ENCODE measurements around the gene NSDHL.
"Not testable (repeated sequence)": the region's sequence is repeated elsewhere in the genome, so short reads cannot be mapped to it uniquely, and the experiment has no call there.

NSDHL gene

DNA sequence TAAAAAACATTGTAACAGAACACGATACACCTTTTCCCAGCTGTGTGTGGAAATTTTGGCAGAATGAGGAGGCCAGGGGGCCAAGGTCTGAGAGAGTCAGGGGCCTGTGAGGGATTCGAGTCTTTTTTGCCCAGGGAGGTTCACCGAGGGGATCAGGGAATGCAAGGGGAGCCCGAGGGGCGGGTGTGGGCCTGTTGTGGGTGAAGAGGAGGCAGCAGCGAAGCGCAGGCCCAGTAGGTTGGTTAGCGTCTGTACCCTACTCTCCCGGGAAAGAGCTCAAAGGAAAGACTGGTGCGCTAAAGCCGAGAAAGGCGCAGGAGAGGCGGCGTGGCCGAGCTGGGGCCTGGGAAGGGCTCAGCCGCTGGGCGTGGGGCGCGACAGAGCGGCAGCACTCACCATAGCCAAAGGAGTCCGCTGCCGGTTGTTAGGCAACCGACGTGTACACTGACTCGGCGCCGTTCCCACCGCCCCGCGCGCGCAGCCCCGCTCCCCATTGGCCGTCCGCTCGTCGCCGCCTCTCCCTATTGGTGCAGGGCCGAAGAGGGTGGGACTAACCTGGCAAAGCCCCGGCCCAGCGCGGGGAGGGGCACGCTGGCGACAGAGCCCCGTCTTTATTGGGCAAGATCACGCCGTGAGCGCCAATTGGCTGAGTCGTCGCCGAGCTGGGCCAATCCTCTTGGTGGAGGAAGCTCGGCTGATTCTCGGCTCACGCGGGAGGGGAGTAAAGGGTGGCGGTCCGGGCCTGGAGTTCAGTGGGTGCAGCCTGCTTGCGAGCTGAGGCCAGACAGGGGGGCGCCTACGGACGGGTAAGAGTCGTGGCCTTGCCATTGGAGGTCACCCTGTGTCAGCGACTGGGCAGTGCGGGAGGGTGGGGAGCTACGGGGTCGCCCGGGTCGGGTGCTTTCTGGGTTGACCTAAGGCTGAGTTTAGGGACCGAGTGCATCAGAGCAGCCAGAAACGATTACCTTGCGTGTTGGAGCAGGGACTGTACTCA is at the start of gene NSDHL, which contains the start of gene CETN2:
Gene NSDHL (plus strand): TSS at position 752 of the 994 bp plus-strand sequence. CDS start 15,262 bp downstream, outside the sequence.
Gene CETN2 (minus strand): TSS at position 446 of the 994 bp plus-strand sequence. CDS start 47 bp downstream, at position 399.
- H3K27me3 ChIP-seq: peaks cover 60 to 93% (median 86%) of the 10 kb centered on the region in 11 experiments
- 0 out of 22 replicates have a peak, but pooled peaks cover 0 to 6% (median 0%) of the 10 kb centered on the region in 11 experiments for H3K9me3 ChIP-seq (replicated peaks in 1 of 11)
- H3K27ac ChIP-seq: peak within 1 kb of the TSS; percentile 53 to 82 (median 76); a peak in 21 of 22 replicates
- TF ChIP-seq Cebpa-rat (IDR thresholded peaks at IDR 0.05): peak in 2 of 11 experiments; percentile 7 to 12; a peak in 1 of 22 replicates
- H3K9ac ChIP-seq: peak within 1 kb of the TSS; percentile 77 to 88 (median 86)
- H3K4me2 ChIP-seq: peak within 1 kb of the TSS; percentile 75 to 90 (median 84)
- H3K4me3 ChIP-seq: peak within 1 kb of the TSS; percentile 66 to 82 (median 72)
- peaks cover 0 to 37% (median 6%) of the 10 kb centered on the region in 11 experiments; a peak in 12 of 22 replicates for H4K20me1 ChIP-seq
- H3K4me1 ChIP-seq: peaks cover 13 to 20% (median 17%) of the 10 kb centered on the region in 10 experiments; a peak in 17 of 20 replicates
- H3K36me3 ChIP-seq: peaks cover 0 to 22% (median 5%) of the 10 kb centered on the region in 11 experiments; a peak in 6 of 22 replicates

DNA sequence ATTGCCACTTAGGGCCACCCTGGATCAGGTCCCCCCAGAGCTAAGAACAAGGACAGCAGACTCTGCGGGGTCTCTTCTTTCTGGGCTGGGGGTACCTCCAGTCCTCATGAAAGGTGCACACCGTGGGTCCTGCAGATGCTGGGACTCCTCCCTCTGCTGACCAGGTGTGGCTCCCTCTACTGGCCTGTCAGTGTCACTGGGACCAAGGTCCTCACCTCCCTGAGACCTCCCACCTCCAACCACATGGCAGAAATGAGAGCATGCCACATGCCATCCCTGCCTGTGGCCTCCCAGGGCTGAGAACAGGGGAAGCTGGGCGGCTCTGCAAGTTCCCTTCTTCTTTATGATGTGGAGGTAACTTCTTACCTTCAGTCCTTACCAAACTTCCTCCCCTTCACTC is 43.8 kb upstream of the NSDHL start:
- not testable (repeated sequence) for H3K4me2 ChIP-seq; H3K27ac ChIP-seq; H3K4me1 ChIP-seq; H3K4me3 ChIP-seq; H4K20me1 ChIP-seq; H3K36me3 ChIP-seq; H3K9me3 ChIP-seq (replicated peaks in 1 of 11); H3K9ac ChIP-seq
- H3K27me3 ChIP-seq: peaks cover 18 to 22% (median 19%) of the 10 kb centered on the region in 11 experiments

DNA sequence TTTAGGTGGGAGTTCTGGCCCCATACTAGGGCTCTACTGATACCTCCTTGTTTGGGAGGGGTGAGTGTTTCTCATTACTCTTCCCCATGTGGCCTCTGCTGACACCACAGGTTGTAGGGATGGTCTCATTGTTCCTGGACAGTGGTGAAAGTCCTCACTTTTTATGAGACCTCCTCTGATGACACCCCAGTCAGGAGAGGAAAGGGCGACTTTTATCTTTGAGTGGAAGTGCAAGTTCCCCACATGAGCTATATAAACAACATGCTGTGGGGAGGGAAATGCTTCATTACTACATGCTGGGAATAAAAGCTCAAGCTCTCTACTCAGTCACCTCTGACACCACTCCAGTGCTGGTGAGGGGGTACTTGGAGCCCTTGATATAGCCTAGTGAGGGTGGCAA is 31.9 kb upstream of the NSDHL start:
- Histone ChIP-seq H3K27ac (no peak overlapping the region), H3K27me3 (peaks cover 89 to 100% (median 94%) of the 10 kb centered on the region in 11 experiments), H3K4me3 (no peak overlapping the region), H3K4me1 (no peaks in the 10 kb centered on the region), H3K4me2 (no peak overlapping the region), H4K20me1 (0 out of 22 replicates have a peak, but pooled peaks cover 0 to 3% (median 0%) of the 10 kb centered on the region in 11 experiments), H3K9me3 (replicated peaks in 1 of 11) (peaks cover 0 to 4% (median 0%) of the 10 kb centered on the region in 11 experiments; a peak in 2 of 22 replicates), H3K36me3 (no peaks in the 10 kb centered on the region), H3K9ac (no peak overlapping the region)
- no peak for TF ChIP-seq Cebpa-rat (IDR thresholded peaks at IDR 0.05)

DNA sequence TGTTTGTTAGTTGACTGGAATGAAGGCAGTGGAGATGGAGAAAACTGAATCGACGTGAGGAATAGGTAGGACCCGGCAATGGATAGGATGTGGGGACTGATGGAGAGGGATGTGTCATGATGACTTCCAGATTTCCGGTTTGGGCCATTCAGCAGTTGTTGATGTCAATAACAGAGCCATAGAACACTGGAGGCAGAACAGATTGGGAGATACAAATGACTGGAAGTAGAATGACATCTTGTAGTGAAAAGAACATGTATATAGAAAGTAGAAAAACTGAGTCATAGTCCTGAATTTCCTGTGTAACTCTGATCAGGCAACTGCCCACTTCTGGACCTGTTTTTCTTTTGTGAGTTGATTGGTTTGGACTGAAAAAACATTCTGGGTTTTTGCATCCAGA is 24.8 kb upstream of the NSDHL start:
- Histone ChIP-seq H4K20me1 (peaks cover 0 to 6% (median 0%) of the 10 kb centered on the region in 11 experiments; a peak in 3 of 22 replicates), H3K27ac (no peak overlapping the region), H3K4me3 (no peak overlapping the region), H3K27me3 (peaks cover 85 to 100% (median 95%) of the 10 kb centered on the region in 11 experiments), H3K36me3 (no peaks in the 10 kb centered on the region), H3K4me2 (no peak overlapping the region), H3K4me1 (peaks cover 0 to 4% (median 0%) of the 10 kb centered on the region in 10 experiments; a peak in 1 of 20 replicates), H3K9me3 (replicated peaks in 1 of 11) (no peaks in the 10 kb centered on the region; a peak in 1 of 22 replicates), H3K9ac (no peak overlapping the region)
- no peak for TF ChIP-seq Cebpa-rat (IDR thresholded peaks at IDR 0.05)

DNA sequence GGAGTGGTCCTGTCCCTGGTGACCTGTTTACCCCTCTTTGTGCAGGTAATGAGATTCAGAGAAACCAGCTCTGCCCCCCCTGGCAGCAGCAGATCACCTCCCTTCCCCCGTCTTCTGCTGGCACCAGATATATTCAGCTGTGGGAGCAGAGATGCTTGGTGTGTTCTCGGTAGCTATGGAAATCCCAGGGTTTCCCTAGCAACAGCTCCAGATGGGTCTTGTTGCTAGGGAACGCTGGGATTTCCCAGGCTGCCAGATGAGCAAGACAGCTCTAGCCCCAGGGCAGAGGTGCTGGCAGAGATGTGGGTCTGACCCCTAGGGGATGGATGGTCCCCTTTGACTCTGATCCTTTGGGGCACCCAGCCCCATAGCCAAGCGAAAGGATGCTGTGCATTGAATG is 20.5 kb upstream of the NSDHL start:
- Histone ChIP-seq H3K9me3 (replicated peaks in 1 of 11) (no peaks in the 10 kb centered on the region; a peak in 1 of 22 replicates), H3K27me3 (peaks cover 94 to 100% (median 99%) of the 10 kb centered on the region in 11 experiments), H3K9ac (no peak overlapping the region), H3K4me3 (no peak overlapping the region), H3K36me3 (no peaks in the 10 kb centered on the region), H3K4me2 (no peak overlapping the region), H4K20me1 (peaks cover 0 to 14% (median 0%) of the 10 kb centered on the region in 11 experiments; a peak in 3 of 22 replicates), H3K27ac (no peak overlapping the region), H3K4me1 (no peaks in the 10 kb centered on the region)
- no peak for TF ChIP-seq Cebpa-rat (IDR thresholded peaks at IDR 0.05)

DNA sequence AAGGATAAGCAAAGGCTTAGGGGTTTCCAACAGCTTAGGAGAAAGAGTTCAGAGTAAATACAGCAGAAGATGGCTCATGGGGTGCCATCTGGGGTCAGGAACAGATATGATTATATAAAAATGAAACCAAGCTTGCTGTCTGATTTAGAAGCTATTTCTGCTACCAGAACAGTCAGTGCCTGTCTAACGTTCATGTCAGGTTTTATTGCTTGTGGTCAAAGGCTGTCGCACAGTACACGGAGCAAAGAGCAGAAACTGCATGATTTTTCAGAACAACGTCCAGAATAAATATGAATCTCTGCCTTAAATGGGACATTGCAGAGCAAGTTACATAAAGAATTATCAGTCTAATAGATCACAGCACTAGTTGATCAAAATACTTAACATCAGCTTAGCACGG is 17.7 kb upstream of the NSDHL start:
- Histone ChIP-seq H3K4me3 (no peak overlapping the region), H3K9ac (no peak overlapping the region), H3K27ac (no peak overlapping the region), H3K36me3 (no peaks in the 10 kb centered on the region), H3K27me3 (peaks cover 92 to 100% (median 99%) of the 10 kb centered on the region in 11 experiments), H4K20me1 (peaks cover 0 to 11% (median 0%) of the 10 kb centered on the region in 11 experiments; a peak in 3 of 22 replicates), H3K4me1 (no peaks in the 10 kb centered on the region), H3K9me3 (replicated peaks in 1 of 11) (no peaks in the 10 kb centered on the region; a peak in 1 of 22 replicates), H3K4me2 (no peak overlapping the region)
- no peak for TF ChIP-seq Cebpa-rat (IDR thresholded peaks at IDR 0.05)

DNA sequence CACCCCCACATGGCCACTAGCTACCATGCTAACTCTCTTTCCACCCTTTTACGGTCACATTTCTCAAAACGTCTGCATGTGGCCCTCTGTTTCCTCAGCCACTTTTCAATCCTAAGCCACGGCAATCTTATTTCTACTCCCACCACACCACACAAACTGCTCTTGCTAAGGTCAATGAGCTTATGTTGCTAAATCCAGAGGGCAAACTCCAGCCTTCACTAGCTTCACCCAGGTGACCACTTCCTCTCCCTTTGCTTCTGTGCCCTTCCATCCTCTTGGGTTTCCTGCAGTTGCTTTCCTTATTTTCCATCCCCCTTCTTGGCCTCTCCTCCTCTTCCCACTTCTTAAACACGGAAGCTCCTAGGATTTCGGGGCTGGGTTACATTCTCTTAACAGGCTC is 16.8 kb upstream of the NSDHL start:
- Histone ChIP-seq H3K9me3 (replicated peaks in 1 of 11) (no peaks in the 10 kb centered on the region), H3K36me3 (no peaks in the 10 kb centered on the region), H3K4me3 (no peak overlapping the region), H3K9ac (no peak overlapping the region), H3K4me2 (no peak overlapping the region), H3K4me1 (no peaks in the 10 kb centered on the region), H3K27me3 (peaks cover 94 to 100% (median 99%) of the 10 kb centered on the region in 11 experiments), H4K20me1 (peaks cover 0 to 11% (median 0%) of the 10 kb centered on the region in 11 experiments; a peak in 3 of 22 replicates), H3K27ac (no peak overlapping the region)
- no peak for TF ChIP-seq Cebpa-rat (IDR thresholded peaks at IDR 0.05)

DNA sequence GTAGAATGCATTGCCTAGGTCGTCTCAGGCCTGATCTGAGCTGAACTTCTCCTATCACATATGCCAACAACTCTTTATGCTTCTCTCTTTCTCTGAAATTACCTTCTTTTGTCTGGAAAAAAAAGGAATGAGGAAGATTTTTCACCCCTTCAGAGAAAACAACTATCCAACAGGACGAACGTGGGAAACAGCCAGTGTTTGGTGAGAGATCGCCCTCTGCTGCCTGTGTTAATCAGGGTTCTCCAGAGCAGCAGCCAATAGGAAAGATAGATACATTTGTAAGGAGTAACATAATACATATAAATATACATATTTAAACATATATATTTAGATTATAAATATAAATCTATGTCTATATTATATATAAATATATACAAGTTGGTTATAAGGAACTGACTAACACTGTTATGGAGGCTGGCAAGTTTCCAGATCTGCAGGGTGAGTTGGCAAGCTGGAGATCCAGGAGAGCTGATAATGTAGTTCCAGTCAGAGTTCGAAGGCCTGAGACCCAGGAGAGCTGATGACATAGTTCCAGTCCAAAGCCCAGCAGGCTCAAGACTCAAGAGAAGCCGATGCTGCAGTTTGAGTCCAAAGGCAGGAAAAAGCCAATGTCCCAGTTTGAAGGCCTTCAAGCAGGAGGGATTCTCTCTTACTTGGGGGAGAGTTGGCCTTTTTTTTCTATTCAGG is 13.6 kb upstream of the NSDHL start:
- Histone ChIP-seq H3K4me2 (no peak overlapping the region), H3K27ac (no peak overlapping the region)

More for the DNA sequence above, 13.6 kb upstream of the NSDHL start:
- peaks cover 92 to 100% (median 98%) of the 10 kb centered on the region in 11 experiments for H3K27me3 ChIP-seq
- H3K4me3 ChIP-seq: no peak overlapping the region
- TF ChIP-seq Cebpa-rat (IDR thresholded peaks at IDR 0.05): no peak
- peaks cover 0 to 14% (median 0%) of the 10 kb centered on the region in 11 experiments; a peak in 5 of 22 replicates for H4K20me1 ChIP-seq
- no peak overlapping the region for H3K9ac ChIP-seq
- no peaks in the 10 kb centered on the region for H3K4me1 ChIP-seq
- no peaks in the 10 kb centered on the region for H3K36me3 ChIP-seq
- H3K9me3 ChIP-seq (replicated peaks in 1 of 11): no peaks in the 10 kb centered on the region
